HepG2 (cell line): ENCODE measurements around the gene FCN3. TPM values are rescaled to one million over a fixed set of nuclear protein-coding genes. Genes with fewer than 3 reads are reported as not detected.

Source experiments
- ATF2 ChIP-seq: sonication (generic); formaldehyde crosslinking; IDR thresholded peaks from 2 replicates; pipeline ENCODE4 v1.4.0; 2020; ENCODE audit warnings: missing genetic modification reagents
- ATF4 ChIP-seq, 2 experiments: fragments of 450-650 bp in 1 of 2; sonication (generic) in 1 of 2; formaldehyde crosslinking; IDR thresholded peaks; 2 replicates each; pipeline versions ENCODE4 v1.5.0 to v1.8.0; 2020 to 2022; ENCODE audit warnings: mild to moderate bottlenecking in 1 of 2, missing genetic modification reagents in 1 of 2
- DMAP1 ChIP-seq: IDR thresholded peaks from 2 replicates; pipeline ENCODE4 v1.6.1; 2016
- FOXC1 ChIP-seq: sonication (generic); formaldehyde crosslinking; IDR thresholded peaks from 2 replicates; pipeline ENCODE4 v1.8.0; 2022; ENCODE audit warnings: mild to moderate bottlenecking, missing genetic modification reagents, borderline replicate concordance
- GABPB1 ChIP-seq: IDR thresholded peaks from 2 replicates; pipeline ENCODE4 v1.6.1; 2016; ENCODE audit warnings: mild to moderate bottlenecking, missing genetic modification reagents, moderate library complexity, missing compliant biosample characterization
- GPBP1L1 ChIP-seq: sonication (generic); formaldehyde crosslinking; IDR thresholded peaks from 2 replicates; pipeline ENCODE4 v1.5.0; 2020; ENCODE audit warnings: mild to moderate bottlenecking, missing genetic modification reagents
- HNF1B ChIP-seq: sonication (generic); formaldehyde crosslinking; IDR thresholded peaks from 2 replicates; pipeline ENCODE4 v1.5.1; 2020; ENCODE audit warnings: mild to moderate bottlenecking, moderate library complexity, missing genetic modification reagents
- ISX ChIP-seq: sonication (generic); formaldehyde crosslinking; conservative IDR thresholded peaks from 2 replicates; pipeline ENCODE4 v1.5.0; 2020; ENCODE audit warnings: missing genetic modification reagents
- JUNB ChIP-seq: sonication (generic); formaldehyde crosslinking; IDR thresholded peaks from 2 replicates; pipeline ENCODE4 v1.8.0; 2022; ENCODE audit warnings: missing genetic modification reagents, mild to moderate bottlenecking, borderline replicate concordance
- KLF13 ChIP-seq: sonication (generic); formaldehyde crosslinking; IDR thresholded peaks from 2 replicates; pipeline ENCODE4 v1.4.0; 2020; ENCODE audit warnings: mild to moderate bottlenecking, missing genetic modification reagents
- NFYB ChIP-seq: sonication (generic); formaldehyde crosslinking; IDR thresholded peaks from 2 replicates; pipeline ENCODE4 v1.4.0; 2020; ENCODE audit warnings: missing genetic modification reagents
- ONECUT2 ChIP-seq: sonication (generic); formaldehyde crosslinking; IDR thresholded peaks from 2 replicates; pipeline ENCODE4 v1.4.0; 2020; ENCODE audit warnings: missing genetic modification reagents
- THAP9 ChIP-seq: sonication (generic); formaldehyde crosslinking; IDR thresholded peaks from 2 replicates; pipeline ENCODE4; 2020; ENCODE audit warnings: missing genetic modification reagents, mild to moderate bottlenecking, borderline replicate concordance
- ZBTB21 ChIP-seq: sonication (generic); formaldehyde crosslinking; IDR thresholded peaks from 2 replicates; pipeline ENCODE4 v1.4.0; 2020; ENCODE audit warnings: missing genetic modification reagents
- ZFY ChIP-seq: sonication (generic); formaldehyde crosslinking; IDR thresholded peaks from 2 replicates; pipeline ENCODE4 v1.4.0; 2020; ENCODE audit warnings: missing genetic modification reagents
- ZNF138 ChIP-seq: sonication (generic); formaldehyde crosslinking; IDR thresholded peaks from 2 replicates; pipeline ENCODE4 v1.5.0; 2020; ENCODE audit warnings: mild to moderate bottlenecking, low read depth, missing genetic modification reagents
- ZNF296 ChIP-seq: sonication (generic); formaldehyde crosslinking; conservative IDR thresholded peaks from 2 replicates; pipeline ENCODE4 v1.5.0; 2020; ENCODE audit warnings: mild to moderate bottlenecking, missing genetic modification reagents
- ZNF543 ChIP-seq: sonication (generic); formaldehyde crosslinking; IDR thresholded peaks from 2 replicates; pipeline ENCODE4 v1.4.0; 2020; ENCODE audit warnings: mild to moderate bottlenecking, missing genetic modification reagents
- polyA plus RNA-seq, 8 experiments: library from polyadenylated mRNA; depleted of rRNA in 3 of 8; stranded (reverse) in 7 of 8; unstranded in 1 of 8; fragments of >200 nt; fragmentation: Illumina TruSeq in 4 of 8; extraction: Trizol in 4 of 8; gene quantifications; 2 replicates each; pipeline versions ENCODE4 v1.2.1 to v1.2.3, GENCODE V29; 2011 to 2016; ENCODE audit warnings: low read depth in 4 of 8, missing spikeins in 1 of 8, mixed read lengths in 1 of 8; ENCODE audit not compliant: insufficient read depth in 1 of 8
- total RNA-seq, 5 experiments: library from RNA; depleted of rRNA; stranded (reverse); fragments of >200 nt; fragmentation: Illumina TruSeq; extraction: Trizol; gene quantifications; 2 replicates each; pipeline ENCODE4 v1.2.3, GENCODE V29; 2016; ENCODE audit warnings: low read depth in 1 of 5

Gene FCN3
- total and polyA plus RNA-seq, 2 of the 13 experiments (the other 11 are each of a cell fraction or from before 2014, with no cell fraction given) = not detected

- no peak; the same call in 1 of the 2 replicates for TF ChIP-seq THAP9 (CRISPR knock-in tag)
- TF ChIP-seq JUNB (CRISPR knock-in tag) = 0 out of 2 replicates have a peak, but pooled peaks have one; percentile 25
- TF ChIP-seq ATF2 = peak; percentile 43; the same call in 1 of the 2 replicates
- TF ChIP-seq FOXC1 (CRISPR knock-in tag) = no peak
- no peak for TF ChIP-seq ATF4 (CRISPR knock-in tag; IDR thresholded peaks at IDR 0.05)
- peak; percentile 56; the same call in 1 of the 2 replicates for TF ChIP-seq GABPB1
- TF ChIP-seq ZNF543 = peak; percentile 55; the same call in 1 of the 2 replicates
- TF ChIP-seq ISX (CRISPR knock-in tag) = no peak
- TF ChIP-seq GPBP1L1 = no peak
- TF ChIP-seq ZFY (CRISPR knock-in tag) = peak; percentile 80
- TF ChIP-seq HNF1B (CRISPR knock-in tag) = no peak
- peak; percentile 25; the same call in 1 of the 2 replicates for TF ChIP-seq ZNF138 (CRISPR knock-in tag)
- TF ChIP-seq NFYB = no peak; the same call in 1 of the 2 replicates
- TF ChIP-seq ZNF296 = no peak
- TF ChIP-seq KLF13 (CRISPR knock-in tag) = no peak
- TF ChIP-seq ZBTB21 (CRISPR knock-in tag) = no peak
- peak; percentile 74 for TF ChIP-seq DMAP1 (CRISPR knock-in tag)
- no peak; the same call in 1 of the 2 replicates for TF ChIP-seq ONECUT2 (CRISPR knock-in tag)
Observed at GRCh38 chr1:27342778-27343638, 31.6 kb downstream of the FCN3 start (continued).
